H1 (cell line): ENCODE results near the gene RB1. TPM values are rescaled to one million over a fixed set of nuclear protein-coding genes. Genes with fewer than 3 reads are reported as not detected.

Experiments used
- CTCF ChIA-PET: fragments of 300-600 bp; sonication (Branson Sonifier 250); formaldehyde crosslinking; loops from one replicate; lab custom pipeline; 2021; ENCODE audit not compliant: partially characterized antibody; lab: Charles Lee
- POLR2A ChIA-PET: fragments of 300-600 bp; sonication (Branson Sonifier 250); formaldehyde crosslinking; loops from one replicate; lab custom pipeline; 2021; ENCODE audit warnings: inconsistent platforms; ENCODE audit not compliant: partially characterized antibody; lab: Charles Lee
- DNase-seq, 2 experiments: peaks; one replicate each; pipeline versions ENCODE4 v3.0.0 to v3.0.0-alpha.2; 2010 to 2022; ENCODE audit warnings: low spot score in 2 of 2, low read depth in 1 of 2, mixed read lengths in 1 of 2
- FAIRE-seq: peaks from 2 replicates; lab custom pipeline; 2011; peaks lifted over from hg19 to GRCh38; lab: Jason Lieb, UNC
- H2AFZ ChIP-seq: 2 replicates; pipeline ENCODE4 v1.8.1; 2012; ENCODE audit warnings: low read length, inconsistent platforms
- H2AK5ac ChIP-seq: 2 replicates; pipeline ENCODE4 v1.6.1; 2013; ENCODE audit warnings: low read depth, low read length
- H2BK120ac ChIP-seq: replicated peaks from 2 replicates; pipeline ENCODE3; 2013; ENCODE audit warnings: low read depth, low read length, inconsistent platforms
- H2BK12ac ChIP-seq: 2 replicates; pipeline ENCODE4 v1.6.1; 2013; ENCODE audit warnings: low read depth, low read length
- H2BK15ac ChIP-seq: 2 replicates; pipeline ENCODE4 v1.6.1; 2013; ENCODE audit warnings: low read length
- H2BK20ac ChIP-seq: 2 replicates; pipeline ENCODE4 v1.6.1; 2013; ENCODE audit warnings: low read length
- H2BK5ac ChIP-seq: 2 replicates; pipeline ENCODE4 v1.6.1; 2013; ENCODE audit warnings: low read depth, low read length
- H3K14ac ChIP-seq: 2 replicates; pipeline ENCODE4 v1.6.1; 2013; ENCODE audit warnings: inconsistent platforms; ENCODE audit not compliant: insufficient read length
- H3K18ac ChIP-seq: 2 replicates; pipeline ENCODE4 v1.6.1; 2013; ENCODE audit warnings: low read length; ENCODE audit errors: extremely low read depth
- H3K23ac ChIP-seq: 2 replicates; pipeline ENCODE4 v1.6.1; 2013; ENCODE audit warnings: inconsistent platforms; ENCODE audit not compliant: insufficient read length
- H3K23me2 ChIP-seq: 2 replicates; pipeline ENCODE4 v1.6.1; 2013; ENCODE audit warnings: low read depth, low read length
- H3K27ac ChIP-seq: 2 replicates; pipeline ENCODE4 v1.6.1; 2011; ENCODE audit warnings: low read depth, low read length, inconsistent platforms
- H3K27me3 ChIP-seq, 4 experiments: replicated peaks in 1 of 4; 1 replicate in 1 of 4; 2 replicates in 3 of 4; pipeline versions ENCODE4 v1.6.1 to v1.8.1; 2011 to 2013; ENCODE audit warnings: low read length in 3 of 4, mild to moderate bottlenecking in 3 of 4, inconsistent platforms in 2 of 4, mixed read lengths in 2 of 4, moderate library complexity in 1 of 4; ENCODE audit not compliant: control insufficient read depth in 3 of 4, insufficient read depth in 3 of 4; ENCODE audit errors: extremely low read depth in 1 of 4
- H3K36me3 ChIP-seq, 4 experiments: 2 replicates each; pipeline versions ENCODE4 v1.6.1 to v1.8.1; 2011 to 2013; ENCODE audit warnings: mild to moderate bottlenecking in 4 of 4, low read length in 3 of 4, moderate library complexity in 2 of 4, control low read depth in 1 of 4, inconsistent platforms in 1 of 4; ENCODE audit not compliant: insufficient read depth in 4 of 4, control insufficient read depth in 2 of 4
- H3K4ac ChIP-seq: replicated peaks from 2 replicates; pipeline ENCODE3; 2013; ENCODE audit warnings: low read length, low read depth, mixed read lengths, inconsistent platforms; ENCODE audit not compliant: insufficient read length
- H3K4me1 ChIP-seq, 4 experiments: replicated peaks in 1 of 4; 1 replicate in 1 of 4; 2 replicates in 3 of 4; pipeline versions ENCODE4 v1.6.1 to v1.8.1; 2011 to 2013; ENCODE audit warnings: low read length in 3 of 4, inconsistent platforms in 2 of 4, mixed read lengths in 1 of 4; ENCODE audit not compliant: insufficient read depth in 4 of 4, control insufficient read depth in 3 of 4
- H3K4me2 ChIP-seq, 2 experiments: 2 replicates each; pipeline versions ENCODE4 v1.6.1 to v1.8.1; 2011 to 2013; ENCODE audit warnings: low read depth in 2 of 2, low read length in 2 of 2, control low read depth in 1 of 2, inconsistent platforms in 1 of 2, mild to moderate bottlenecking in 1 of 2; ENCODE audit not compliant: insufficient read depth in 1 of 2
- H3K4me3 ChIP-seq, 4 experiments: fragments of 200-600, 300-600 bp in 1 of 4; sonication (generic), shearing (Covaris generic), sonication (Bioruptor Twin) in 1 of 4; 2 replicates each; pipeline versions ENCODE4 v1.5.1 to v1.8.1; 2011 to 2016; ENCODE audit warnings: low read length in 4 of 4, low read depth in 3 of 4, control low read depth in 2 of 4, inconsistent platforms in 2 of 4, mild to moderate bottlenecking in 2 of 4, mixed read lengths in 1 of 4, moderate library complexity in 1 of 4; ENCODE audit not compliant: insufficient read depth in 2 of 4; ENCODE audit errors: extremely low read depth in 1 of 4
- H3K56ac ChIP-seq: replicated peaks from 2 replicates; pipeline ENCODE3; 2013; ENCODE audit warnings: low read depth, mild to moderate bottlenecking, mixed read lengths, low read length, inconsistent platforms; ENCODE audit not compliant: insufficient read length
- H3K79me1 ChIP-seq: 2 replicates; pipeline ENCODE4 v1.6.1; 2013; ENCODE audit warnings: low read depth, low read length, control low read depth
- H3K79me2 ChIP-seq, 2 experiments: 2 replicates each; pipeline versions ENCODE4 v1.6.1 to v1.8.1; 2012 to 2013; ENCODE audit warnings: low read length in 2 of 2, mild to moderate bottlenecking in 2 of 2, inconsistent platforms in 1 of 2; ENCODE audit not compliant: insufficient read depth in 2 of 2, control insufficient read depth in 1 of 2
- H3K9ac ChIP-seq, 4 experiments: replicated peaks in 1 of 4; 1 replicate in 1 of 4; 2 replicates in 3 of 4; pipeline versions ENCODE4 v1.6.1 to v1.8.1; 2011 to 2013; ENCODE audit warnings: low read depth in 3 of 4, low read length in 3 of 4, control low read depth in 2 of 4, mild to moderate bottlenecking in 2 of 4, moderate library complexity in 2 of 4, inconsistent platforms in 1 of 4; ENCODE audit errors: extremely low read depth in 1 of 4
- H3K9me3 ChIP-seq, 2 experiments: 2 replicates each; pipeline versions ENCODE4 v1.6.1 to v1.8.1; 2012 to 2013; ENCODE audit warnings: mild to moderate bottlenecking in 2 of 2, moderate library complexity in 2 of 2, control low read depth in 1 of 2, inconsistent platforms in 1 of 2, low read depth in 1 of 2, low read length in 1 of 2, mixed read lengths in 1 of 2; ENCODE audit not compliant: insufficient read depth in 2 of 2
- H4K20me1 ChIP-seq, 2 experiments: replicated peaks in 1 of 2; 2 replicates each; pipeline versions ENCODE3 to v1.8.1; 2011 to 2013; ENCODE audit warnings: inconsistent platforms in 2 of 2, low read length in 2 of 2, mild to moderate bottlenecking in 1 of 2; ENCODE audit not compliant: insufficient read depth in 2 of 2, control insufficient read depth in 1 of 2
- H4K5ac ChIP-seq: 2 replicates; pipeline ENCODE4 v1.6.1; 2013; ENCODE audit warnings: low read length, low read depth, mixed read lengths, inconsistent platforms; ENCODE audit not compliant: insufficient read length
- H4K8ac ChIP-seq: 2 replicates; pipeline ENCODE4 v1.8.0; 2013; ENCODE audit warnings: mild to moderate bottlenecking, moderate library complexity, low read length, inconsistent platforms; ENCODE audit not compliant: insufficient read depth; ENCODE audit errors: extremely low read depth
- H4K91ac ChIP-seq: replicated peaks from 2 replicates; pipeline ENCODE3; 2013; ENCODE audit warnings: low read length, mixed read lengths, inconsistent platforms; ENCODE audit not compliant: insufficient read length
- BRCA1 ChIP-seq: IDR thresholded peaks from 2 replicates; pipeline ENCODE4 v1.6.1; 2012; ENCODE audit warnings: low read depth, low read length, improper control_type of control experiment
- CBX5 ChIP-seq: fragments of 300-800, 300-1000 bp; sonication (generic); IDR thresholded peaks from 2 replicates; pipeline ENCODE4 v1.7.1; 2016; ENCODE audit warnings: antibody characterized with exemption, low read length, low read depth
- CBX8 ChIP-seq: fragments of 300-800, 300-1000 bp; sonication (generic); IDR thresholded peaks from 2 replicates; pipeline ENCODE4 v1.7.1; 2016; ENCODE audit warnings: low read depth, low read length, borderline replicate concordance
- HDAC6 ChIP-seq: IDR thresholded peaks from one replicate; pipeline ENCODE4 v1.7.1; 2012; ENCODE audit warnings: low read depth, mild to moderate bottlenecking, inconsistent platforms, low read length, moderate library complexity
- JUN ChIP-seq: IDR thresholded peaks from 2 replicates; pipeline ENCODE4 v1.6.1; 2011; ENCODE audit warnings: low read depth, mild to moderate bottlenecking, improper control_type of control experiment, low read length
- TBP ChIP-seq: IDR thresholded peaks from 2 replicates; pipeline ENCODE4 v1.6.1; 2011; ENCODE audit warnings: low read depth, low read length, improper control_type of control experiment
- WGBS, 2 experiments: shearing (Covaris generic) in 1 of 2; methylation state at CpG; one replicate each; pipeline versions ENCODE4 v1.1.6 to v1.1.7; 2013 to 2015; ENCODE audit warnings: low lambda C conversion rate in 2 of 2, mixed read lengths in 2 of 2, inconsistent platforms in 1 of 2, low coverage in 1 of 2, missing lambda C conversion rate in 1 of 2; ENCODE audit not compliant: insufficient replicate concordance in 2 of 2, insufficient coverage in 1 of 2, insufficient read length in 1 of 2; ENCODE audit errors: extremely low coverage in 1 of 2, missing lambda C conversion rate in 1 of 2; 5-methylcytosine and 5-hydroxymethylcytosine counted together
- polyA plus RNA-seq, 7 experiments: library from polyadenylated mRNA; depleted of rRNA in 3 of 7; stranded (reverse) in 5 of 7; unstranded in 2 of 7; fragments of >200 nt in 5 of 7; fragments of 200-250 nt in 2 of 7; gene quantifications; 1 replicate in 5 of 7; 2 replicates in 1 of 7; 4 replicates in 1 of 7; pipeline versions ENCODE4 v1.2.1 to v1.2.3, GENCODE V29; 2011 to 2013; ENCODE audit warnings: missing spikeins in 2 of 7, mixed read lengths in 2 of 7
- total RNA-seq: library from RNA; stranded (reverse); fragmentation: NEBNext Ultra II Directional; extraction: Animal tissue kit (Norgen Biotek cat#: 25700); gene quantifications from 2 replicates; pipeline ENCODE4 v1.2.1, GENCODE V29; 2021

The RB1 gene
- total and polyA plus RNA-seq, 2 of the 8 experiments (the other 6 are each of a cell fraction or from before 2014, with no cell fraction given) = 4.1 to 17.5 TPM

DNA sequence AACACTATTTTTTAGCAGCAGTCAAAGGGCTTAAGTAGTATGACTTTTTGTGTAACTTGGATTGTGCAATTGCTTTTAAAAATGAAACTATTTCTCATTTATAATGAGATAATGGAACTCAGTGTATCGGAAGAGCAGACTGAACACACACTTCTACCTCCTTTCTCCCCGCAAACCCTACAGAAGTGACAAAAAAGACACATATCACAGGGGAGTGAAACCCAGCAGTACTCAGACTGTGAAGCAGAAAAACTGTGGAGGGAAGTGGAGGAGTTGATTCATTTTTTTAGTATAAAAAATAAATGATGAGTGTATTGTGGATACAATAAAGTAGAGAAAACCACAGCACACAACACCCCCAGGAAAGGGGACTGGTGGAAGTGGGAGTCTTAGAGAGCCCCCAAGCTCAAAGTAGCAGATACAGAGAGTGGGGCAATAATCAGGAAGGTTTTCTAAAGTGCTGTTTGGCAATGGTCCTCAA is 99.6 kb downstream of the RB1 start:
- no peaks in the 10 kb centered on the region for H3K79me1 ChIP-seq
- no peak overlapping the region for H2AK5ac ChIP-seq
- POLR2A ChIA-PET = no interaction called here
- H3K4me1 ChIP-seq = no peaks in the 10 kb centered on the region
- no peaks in the 10 kb centered on the region for H3K36me3 ChIP-seq
- H3K18ac ChIP-seq = no peak overlapping the region
- no peak overlapping the region for H4K5ac ChIP-seq
- H2BK120ac ChIP-seq = no peak overlapping the region
- H2BK20ac ChIP-seq = no peak overlapping the region
- no peaks in the 10 kb centered on the region for H3K79me2 ChIP-seq
- H3K23me2 ChIP-seq = no peaks in the 10 kb centered on the region
- no peak overlapping the region for H2BK5ac ChIP-seq
- H4K8ac ChIP-seq = no peak overlapping the region
- no peak overlapping the region for H2BK15ac ChIP-seq
- TF ChIP-seq JUN (no peak), CBX5 (no peak), TBP (no peak), BRCA1 (no peak), HDAC6 (no peak), CBX8 (no peak)
- no peak overlapping the region for H3K14ac ChIP-seq
- no peaks in the 10 kb centered on the region for H3K27me3 ChIP-seq
- no peak overlapping the region for H3K4me3 ChIP-seq
- no peak overlapping the region for H3K4me2 ChIP-seq
- H3K4ac ChIP-seq = no peak overlapping the region
- H2BK12ac ChIP-seq = no peak overlapping the region
- CTCF ChIA-PET = interaction anchor here (1.1 kb wide), 1 partner anchor 234 kb away, joined by 3 read pairs; no protein-coding TSS in a partner anchor
- FAIRE-seq (no peak), DNase-seq (no peak)
- H4K91ac ChIP-seq = no peak overlapping the region
- H2AFZ ChIP-seq = no peak overlapping the region
- H4K20me1 ChIP-seq = no peaks in the 10 kb centered on the region
- 96% methylated on average over 2 of the region's 2 CpGs; no CpG with 5 or more reads in 1 of the 2 experiments for WGBS, 2 experiments
- H3K56ac ChIP-seq = no peak overlapping the region
- no peak overlapping the region for H3K23ac ChIP-seq
- H3K9me3 ChIP-seq = no peaks in the 10 kb centered on the region
- H3K27ac ChIP-seq = no peak overlapping the region
- H3K9ac ChIP-seq = no peak overlapping the region
